HepG2 (cell line): ENCODE results near the gene ATF1. TPM values are rescaled to one million over a fixed set of nuclear protein-coding genes. Genes with fewer than 3 reads are reported as not detected.

Source experiments
- DZIP1 ChIP-seq: sonication (generic); formaldehyde crosslinking; IDR thresholded peaks from 2 replicates; pipeline ENCODE4 v1.5.0; 2020; ENCODE audit warnings: mild to moderate bottlenecking, missing genetic modification reagents
- JARID2 ChIP-seq: sonication (generic); formaldehyde crosslinking; IDR thresholded peaks from 2 replicates; pipeline ENCODE4 v1.8.1; 2023; ENCODE audit warnings: missing genetic modification reagents, inconsistent platforms; ENCODE audit not compliant: insufficient replicate concordance
- KDM6A ChIP-seq: IDR thresholded peaks from 2 replicates; pipeline ENCODE4 v1.6.1; 2016; ENCODE audit warnings: low read depth
- MIER2 ChIP-seq: IDR thresholded peaks from 2 replicates; pipeline ENCODE4 v1.6.1; 2016; ENCODE audit warnings: missing biosample characterization, missing genetic modification reagents
- SIX1 ChIP-seq: sonication (generic); formaldehyde crosslinking; IDR thresholded peaks from 2 replicates; pipeline ENCODE4 v1.4.0; 2020; ENCODE audit warnings: missing genetic modification reagents, borderline replicate concordance
- ZNF138 ChIP-seq: sonication (generic); formaldehyde crosslinking; IDR thresholded peaks from 2 replicates; pipeline ENCODE4 v1.5.0; 2020; ENCODE audit warnings: mild to moderate bottlenecking, low read depth, missing genetic modification reagents
- ZNF619 ChIP-seq: sonication (generic); formaldehyde crosslinking; IDR thresholded peaks from 2 replicates; pipeline ENCODE4 v1.4.0; 2020; ENCODE audit warnings: mild to moderate bottlenecking, missing genetic modification reagents
- ZSCAN5A ChIP-seq: sonication (generic); formaldehyde crosslinking; IDR thresholded peaks from 2 replicates; pipeline ENCODE4 v1.8.0; 2022; ENCODE audit warnings: mild to moderate bottlenecking, missing genetic modification reagents, borderline replicate concordance
- polyA plus RNA-seq, 8 experiments: library from polyadenylated mRNA; depleted of rRNA in 3 of 8; stranded (reverse) in 7 of 8; unstranded in 1 of 8; fragments of >200 nt; fragmentation: Illumina TruSeq in 4 of 8; extraction: Trizol in 4 of 8; gene quantifications; 2 replicates each; pipeline versions ENCODE4 v1.2.1 to v1.2.3, GENCODE V29; 2011 to 2016; ENCODE audit warnings: low read depth in 4 of 8, missing spikeins in 1 of 8, mixed read lengths in 1 of 8; ENCODE audit not compliant: insufficient read depth in 1 of 8
- total RNA-seq, 5 experiments: library from RNA; depleted of rRNA; stranded (reverse); fragments of >200 nt; fragmentation: Illumina TruSeq; extraction: Trizol; gene quantifications; 2 replicates each; pipeline ENCODE4 v1.2.3, GENCODE V29; 2016; ENCODE audit warnings: low read depth in 1 of 5
- TF ChIP-seq, protein P1 (sequence below): IDR thresholded peaks from 2 replicates; pipeline ENCODE4 v1.6.1; 2018; ENCODE audit warnings: missing genetic modification reagents, mild to moderate bottlenecking, missing compliant biosample characterization

Gene ATF1
- total and polyA plus RNA-seq, 2 of the 13 experiments (the other 11 are each of a cell fraction or from before 2014, with no cell fraction given): 29.3 to 52.0 TPM

DNA sequence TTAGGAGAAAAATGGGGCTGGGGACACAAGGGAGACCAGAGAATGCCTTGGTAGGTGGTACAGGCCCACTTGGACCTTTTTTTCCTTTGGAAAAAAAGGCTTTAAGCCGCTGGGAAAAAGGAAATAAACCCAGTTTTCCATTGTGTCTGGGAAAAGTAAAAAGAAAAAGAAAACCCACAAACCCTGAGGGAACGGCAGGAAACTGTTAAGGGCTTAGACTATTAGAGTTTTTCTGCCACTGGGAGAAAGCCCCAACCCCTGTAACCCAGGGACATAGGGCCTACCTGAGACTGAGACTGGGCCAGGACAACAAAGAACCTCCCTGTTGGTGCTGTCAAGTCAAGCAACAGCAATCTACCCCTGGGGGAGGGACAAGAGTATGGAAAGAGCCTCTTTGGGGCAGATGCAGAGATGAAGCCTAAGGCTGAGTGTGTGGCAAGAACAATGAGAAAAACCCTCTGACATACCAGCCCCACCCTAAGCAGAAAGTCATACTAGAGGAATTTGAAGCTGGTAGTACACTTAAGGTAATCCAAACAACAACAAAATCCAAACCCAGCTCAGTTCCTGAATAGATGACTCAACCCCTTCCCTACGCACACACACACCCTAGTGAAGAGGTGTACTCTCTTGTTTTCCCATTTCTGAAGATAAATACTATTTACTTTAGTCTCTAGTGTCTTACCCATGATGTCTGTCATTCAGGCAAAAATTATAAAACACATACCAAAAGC is 22.8 kb downstream of the ATF1 start (continued):
- TF ChIP-seq ZNF138 (CRISPR knock-in tag) (no peak), SIX1 (CRISPR knock-in tag) (no peak), JARID2 (CRISPR knock-in tag) (no peak), KDM6A (CRISPR knock-in tag) (no peak), DZIP1 (no peak), ZSCAN5A (CRISPR knock-in tag) (no peak), MIER2 (no peak), ZNF619 (CRISPR knock-in tag) (no peak)
- TF ChIP-seq, protein P1, sequence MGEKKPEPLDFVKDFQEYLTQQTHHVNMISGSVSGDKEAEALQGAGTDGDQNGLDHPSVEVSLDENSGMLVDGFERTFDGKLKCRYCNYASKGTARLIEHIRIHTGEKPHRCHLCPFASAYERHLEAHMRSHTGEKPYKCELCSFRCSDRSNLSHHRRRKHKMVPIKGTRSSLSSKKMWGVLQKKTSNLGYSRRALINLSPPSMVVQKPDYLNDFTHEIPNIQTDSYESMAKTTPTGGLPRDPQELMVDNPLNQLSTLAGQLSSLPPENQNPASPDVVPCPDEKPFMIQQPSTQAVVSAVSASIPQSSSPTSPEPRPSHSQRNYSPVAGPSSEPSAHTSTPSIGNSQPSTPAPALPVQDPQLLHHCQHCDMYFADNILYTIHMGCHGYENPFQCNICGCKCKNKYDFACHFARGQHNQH (CRISPR knock-in tag): no peak
